ENCODE data around the gene IGFL1.
"Not testable (repeated sequence)": the region's sequence is repeated elsewhere in the genome, so short reads cannot be mapped to it uniquely, and the experiment has no call there.

GRCh38 chr19:46238141-46238540, 8.6 kb downstream of the IGFL1 start:
- not testable (repeated sequence) for TF ChIP-seq CTCF (conservative IDR thresholded peaks at IDR 0.05 in 1 of 2, IDR thresholded peaks at IDR 0.05 in 1 of 2; ENCODE audit: extremely low read depth in 1 of 2, insufficient read depth in 1 of 2, low read depth in 1 of 2, low read length in 2 of 2); EZH2 (IDR thresholded peaks at IDR 0.05; ENCODE audit: borderline replicate concordance, low read length)

All from mammary epithelial cell (primary cell).